H1 (cell line): ENCODE results near the gene TAF11L4. TPM values are rescaled to one million over a fixed set of nuclear protein-coding genes. Genes with fewer than 3 reads are reported as not detected.

Source experiments
- CTCF ChIA-PET: fragments of 300-600 bp; sonication (Branson Sonifier 250); formaldehyde crosslinking; loops from one replicate; lab custom pipeline; 2021; ENCODE audit not compliant: partially characterized antibody; lab: Charles Lee
- POLR2A ChIA-PET: fragments of 300-600 bp; sonication (Branson Sonifier 250); formaldehyde crosslinking; loops from one replicate; lab custom pipeline; 2021; ENCODE audit warnings: inconsistent platforms; ENCODE audit not compliant: partially characterized antibody; lab: Charles Lee
- DNase-seq, 2 experiments: peaks; one replicate each; pipeline versions ENCODE4 v3.0.0 to v3.0.0-alpha.2; 2010 to 2022; ENCODE audit warnings: low spot score in 2 of 2, low read depth in 1 of 2, mixed read lengths in 1 of 2
- FAIRE-seq: peaks from 2 replicates; lab custom pipeline; 2011; peaks lifted over from hg19 to GRCh38; lab: Jason Lieb, UNC
- H2AFZ ChIP-seq: 2 replicates; pipeline ENCODE4 v1.8.1; 2012; ENCODE audit warnings: low read length, inconsistent platforms
- H2AK5ac ChIP-seq: 2 replicates; pipeline ENCODE4 v1.6.1; 2013; ENCODE audit warnings: low read depth, low read length
- H2BK120ac ChIP-seq: replicated peaks from 2 replicates; pipeline ENCODE3; 2013; ENCODE audit warnings: low read depth, low read length, inconsistent platforms
- H2BK12ac ChIP-seq: 2 replicates; pipeline ENCODE4 v1.6.1; 2013; ENCODE audit warnings: low read depth, low read length
- H2BK15ac ChIP-seq: 2 replicates; pipeline ENCODE4 v1.6.1; 2013; ENCODE audit warnings: low read length
- H2BK20ac ChIP-seq: 2 replicates; pipeline ENCODE4 v1.6.1; 2013; ENCODE audit warnings: low read length
- H2BK5ac ChIP-seq: 2 replicates; pipeline ENCODE4 v1.6.1; 2013; ENCODE audit warnings: low read depth, low read length
- H3K14ac ChIP-seq: 2 replicates; pipeline ENCODE4 v1.6.1; 2013; ENCODE audit warnings: inconsistent platforms; ENCODE audit not compliant: insufficient read length
- H3K18ac ChIP-seq: 2 replicates; pipeline ENCODE4 v1.6.1; 2013; ENCODE audit warnings: low read length; ENCODE audit errors: extremely low read depth
- H3K23ac ChIP-seq: 2 replicates; pipeline ENCODE4 v1.6.1; 2013; ENCODE audit warnings: inconsistent platforms; ENCODE audit not compliant: insufficient read length
- H3K23me2 ChIP-seq: 2 replicates; pipeline ENCODE4 v1.6.1; 2013; ENCODE audit warnings: low read depth, low read length
- H3K27ac ChIP-seq: 2 replicates; pipeline ENCODE4 v1.6.1; 2011; ENCODE audit warnings: low read depth, low read length, inconsistent platforms
- H3K27me3 ChIP-seq, 4 experiments: replicated peaks in 1 of 4; 1 replicate in 1 of 4; 2 replicates in 3 of 4; pipeline versions ENCODE4 v1.6.1 to v1.8.1; 2011 to 2013; ENCODE audit warnings: low read length in 3 of 4, mild to moderate bottlenecking in 3 of 4, inconsistent platforms in 2 of 4, mixed read lengths in 2 of 4, moderate library complexity in 1 of 4; ENCODE audit not compliant: control insufficient read depth in 3 of 4, insufficient read depth in 3 of 4; ENCODE audit errors: extremely low read depth in 1 of 4
- H3K36me3 ChIP-seq, 4 experiments: 2 replicates each; pipeline versions ENCODE4 v1.6.1 to v1.8.1; 2011 to 2013; ENCODE audit warnings: mild to moderate bottlenecking in 4 of 4, low read length in 3 of 4, moderate library complexity in 2 of 4, control low read depth in 1 of 4, inconsistent platforms in 1 of 4; ENCODE audit not compliant: insufficient read depth in 4 of 4, control insufficient read depth in 2 of 4
- H3K4ac ChIP-seq: replicated peaks from 2 replicates; pipeline ENCODE3; 2013; ENCODE audit warnings: low read length, low read depth, mixed read lengths, inconsistent platforms; ENCODE audit not compliant: insufficient read length
- H3K4me1 ChIP-seq, 4 experiments: replicated peaks in 1 of 4; 1 replicate in 1 of 4; 2 replicates in 3 of 4; pipeline versions ENCODE4 v1.6.1 to v1.8.1; 2011 to 2013; ENCODE audit warnings: low read length in 3 of 4, inconsistent platforms in 2 of 4, mixed read lengths in 1 of 4; ENCODE audit not compliant: insufficient read depth in 4 of 4, control insufficient read depth in 3 of 4
- H3K4me2 ChIP-seq, 2 experiments: 2 replicates each; pipeline versions ENCODE4 v1.6.1 to v1.8.1; 2011 to 2013; ENCODE audit warnings: low read depth in 2 of 2, low read length in 2 of 2, control low read depth in 1 of 2, inconsistent platforms in 1 of 2, mild to moderate bottlenecking in 1 of 2; ENCODE audit not compliant: insufficient read depth in 1 of 2
- H3K4me3 ChIP-seq, 4 experiments: fragments of 200-600, 300-600 bp in 1 of 4; sonication (generic), shearing (Covaris generic), sonication (Bioruptor Twin) in 1 of 4; 2 replicates each; pipeline versions ENCODE4 v1.5.1 to v1.8.1; 2011 to 2016; ENCODE audit warnings: low read length in 4 of 4, low read depth in 3 of 4, control low read depth in 2 of 4, inconsistent platforms in 2 of 4, mild to moderate bottlenecking in 2 of 4, mixed read lengths in 1 of 4, moderate library complexity in 1 of 4; ENCODE audit not compliant: insufficient read depth in 2 of 4; ENCODE audit errors: extremely low read depth in 1 of 4
- H3K56ac ChIP-seq: replicated peaks from 2 replicates; pipeline ENCODE3; 2013; ENCODE audit warnings: low read depth, mild to moderate bottlenecking, mixed read lengths, low read length, inconsistent platforms; ENCODE audit not compliant: insufficient read length
- H3K79me1 ChIP-seq: 2 replicates; pipeline ENCODE4 v1.6.1; 2013; ENCODE audit warnings: low read depth, low read length, control low read depth
- H3K79me2 ChIP-seq, 2 experiments: 2 replicates each; pipeline versions ENCODE4 v1.6.1 to v1.8.1; 2012 to 2013; ENCODE audit warnings: low read length in 2 of 2, mild to moderate bottlenecking in 2 of 2, inconsistent platforms in 1 of 2; ENCODE audit not compliant: insufficient read depth in 2 of 2, control insufficient read depth in 1 of 2
- H3K9ac ChIP-seq, 4 experiments: replicated peaks in 1 of 4; 1 replicate in 1 of 4; 2 replicates in 3 of 4; pipeline versions ENCODE4 v1.6.1 to v1.8.1; 2011 to 2013; ENCODE audit warnings: low read depth in 3 of 4, low read length in 3 of 4, control low read depth in 2 of 4, mild to moderate bottlenecking in 2 of 4, moderate library complexity in 2 of 4, inconsistent platforms in 1 of 4; ENCODE audit errors: extremely low read depth in 1 of 4
- H3K9me3 ChIP-seq, 2 experiments: 2 replicates each; pipeline versions ENCODE4 v1.6.1 to v1.8.1; 2012 to 2013; ENCODE audit warnings: mild to moderate bottlenecking in 2 of 2, moderate library complexity in 2 of 2, control low read depth in 1 of 2, inconsistent platforms in 1 of 2, low read depth in 1 of 2, low read length in 1 of 2, mixed read lengths in 1 of 2; ENCODE audit not compliant: insufficient read depth in 2 of 2
- H4K20me1 ChIP-seq, 2 experiments: replicated peaks in 1 of 2; 2 replicates each; pipeline versions ENCODE3 to v1.8.1; 2011 to 2013; ENCODE audit warnings: inconsistent platforms in 2 of 2, low read length in 2 of 2, mild to moderate bottlenecking in 1 of 2; ENCODE audit not compliant: insufficient read depth in 2 of 2, control insufficient read depth in 1 of 2
- H4K5ac ChIP-seq: 2 replicates; pipeline ENCODE4 v1.6.1; 2013; ENCODE audit warnings: low read length, low read depth, mixed read lengths, inconsistent platforms; ENCODE audit not compliant: insufficient read length
- H4K8ac ChIP-seq: 2 replicates; pipeline ENCODE4 v1.8.0; 2013; ENCODE audit warnings: mild to moderate bottlenecking, moderate library complexity, low read length, inconsistent platforms; ENCODE audit not compliant: insufficient read depth; ENCODE audit errors: extremely low read depth
- H4K91ac ChIP-seq: replicated peaks from 2 replicates; pipeline ENCODE3; 2013; ENCODE audit warnings: low read length, mixed read lengths, inconsistent platforms; ENCODE audit not compliant: insufficient read length
- BCL11A ChIP-seq, 2 experiments: IDR thresholded peaks; one replicate each; pipeline ENCODE4 v1.6.1; 2011; ENCODE audit warnings: low read depth in 2 of 2, low read length in 2 of 2, mild to moderate bottlenecking in 2 of 2
- EP300 ChIP-seq, 2 experiments: IDR thresholded peaks; 1 replicate in 1 of 2; 2 replicates in 1 of 2; pipeline ENCODE4 v1.6.1; 2011 to 2012; ENCODE audit warnings: low read depth in 2 of 2, low read length in 2 of 2, mild to moderate bottlenecking in 2 of 2, borderline replicate concordance in 1 of 2, inconsistent platforms in 1 of 2, moderate library complexity in 1 of 2
- JUN ChIP-seq: IDR thresholded peaks from 2 replicates; pipeline ENCODE4 v1.6.1; 2011; ENCODE audit warnings: low read depth, mild to moderate bottlenecking, improper control_type of control experiment, low read length
- KDM1A ChIP-seq: fragments of 200-600, 300-600 bp; sonication (generic); IDR thresholded peaks from 2 replicates; pipeline ENCODE4 v1.7.1; 2016; ENCODE audit warnings: mild to moderate bottlenecking, low read length, borderline replicate concordance
- MAFK ChIP-seq: IDR thresholded peaks from 2 replicates; pipeline ENCODE4 v1.6.1; 2012; ENCODE audit warnings: low read depth, mild to moderate bottlenecking, improper control_type of control experiment, low read length
- SIRT6 ChIP-seq: IDR thresholded peaks from one replicate; pipeline ENCODE4 v1.7.1; 2012; ENCODE audit warnings: low read length, inconsistent platforms
- SIX5 ChIP-seq: IDR thresholded peaks from 2 replicates; pipeline ENCODE4 v1.6.1; 2011; ENCODE audit warnings: mild to moderate bottlenecking, low read depth, low read length
- WGBS, 2 experiments: shearing (Covaris generic) in 1 of 2; methylation state at CpG; one replicate each; pipeline versions ENCODE4 v1.1.6 to v1.1.7; 2013 to 2015; ENCODE audit warnings: low lambda C conversion rate in 2 of 2, mixed read lengths in 2 of 2, inconsistent platforms in 1 of 2, low coverage in 1 of 2, missing lambda C conversion rate in 1 of 2; ENCODE audit not compliant: insufficient replicate concordance in 2 of 2, insufficient coverage in 1 of 2, insufficient read length in 1 of 2; ENCODE audit errors: extremely low coverage in 1 of 2, missing lambda C conversion rate in 1 of 2; 5-methylcytosine and 5-hydroxymethylcytosine counted together
- polyA plus RNA-seq, 7 experiments: library from polyadenylated mRNA; depleted of rRNA in 3 of 7; stranded (reverse) in 5 of 7; unstranded in 2 of 7; fragments of >200 nt in 5 of 7; fragments of 200-250 nt in 2 of 7; gene quantifications; 1 replicate in 5 of 7; 2 replicates in 1 of 7; 4 replicates in 1 of 7; pipeline versions ENCODE4 v1.2.1 to v1.2.3, GENCODE V29; 2011 to 2013; ENCODE audit warnings: missing spikeins in 2 of 7, mixed read lengths in 2 of 7
- total RNA-seq: library from RNA; stranded (reverse); fragmentation: NEBNext Ultra II Directional; extraction: Animal tissue kit (Norgen Biotek cat#: 25700); gene quantifications from 2 replicates; pipeline ENCODE4 v1.2.1, GENCODE V29; 2021
- TF ChIP-seq, protein P1 (sequence below), 3 experiments: IDR thresholded peaks; 1 replicate in 2 of 3; 2 replicates in 1 of 3; pipeline versions ENCODE4 v1.5.1 to v1.6.1; 2011; ENCODE audit warnings: low read length in 3 of 3, mild to moderate bottlenecking in 3 of 3, inconsistent platforms in 2 of 3, low read depth in 1 of 3, moderate library complexity in 1 of 3; ENCODE audit not compliant: insufficient read depth in 1 of 3; ENCODE audit errors: control extremely low read depth in 1 of 3
- TF ChIP-seq, protein P2 (sequence below): IDR thresholded peaks from 2 replicates; pipeline ENCODE4 v1.6.1; 2011; ENCODE audit warnings: low read length, improper control_type of control experiment

TAF11L4 gene
- total and polyA plus RNA-seq, 2 of the 8 experiments (the other 6 are each of a cell fraction or from before 2014, with no cell fraction given), result not detected

DNA sequence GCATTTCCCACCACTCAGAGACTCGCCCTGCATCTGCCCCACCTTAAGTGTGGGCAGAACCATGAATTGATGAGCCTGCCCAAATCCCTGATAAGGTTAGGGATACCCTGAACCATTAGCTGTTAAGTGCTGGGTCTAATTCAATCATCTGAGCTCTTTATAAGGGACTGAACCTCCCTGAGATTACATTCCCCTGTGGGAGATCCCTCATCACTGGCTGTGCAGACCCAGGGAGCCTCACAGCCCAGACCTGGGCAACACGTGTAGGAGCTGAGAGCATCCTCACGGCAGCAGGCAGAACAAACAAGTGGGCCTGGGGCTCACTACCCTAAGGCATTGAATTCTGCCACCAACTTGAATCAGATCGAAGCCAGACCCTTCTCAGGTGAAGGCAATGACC lies 24.2 kb upstream of the TAF11L4 start:
- 93% methylated on average over 4 of the region's 4 CpGs; no CpG with 5 or more reads in 1 of the 2 experiments for WGBS, 2 experiments
- Histone ChIP-seq H3K9ac (no peak overlapping the region), H3K36me3 (no peaks in the 10 kb centered on the region), H4K20me1 (no peaks in the 10 kb centered on the region), H2BK5ac (no peak overlapping the region), H3K4ac (no peak overlapping the region), H2BK20ac (no peak overlapping the region), H4K5ac (no peak overlapping the region), H3K14ac (no peak overlapping the region), H3K79me2 (no peaks in the 10 kb centered on the region), H2AK5ac (no peak overlapping the region), H3K9me3 (no peaks in the 10 kb centered on the region), H3K56ac (no peak overlapping the region), H2BK120ac (no peak overlapping the region), H3K4me1 (peaks cover 0 to 4% (median 0%) of the 10 kb centered on the region in 4 experiments; a peak in 1 of 7 replicates), H2BK15ac (no peak overlapping the region), H3K23me2 (no peaks in the 10 kb centered on the region), H3K18ac (no peak overlapping the region), H3K4me2 (no peak overlapping the region), H2BK12ac (no peak overlapping the region), H3K27ac (no peak overlapping the region), H3K27me3 (no peaks in the 10 kb centered on the region), H4K91ac (no peak overlapping the region), H3K4me3 (no peak overlapping the region), H3K79me1 (no peaks in the 10 kb centered on the region), H3K23ac (no peak overlapping the region), H4K8ac (no peak overlapping the region), H2AFZ (no peak overlapping the region)
- POLR2A ChIA-PET, result no interaction called here
- FAIRE-seq (no peak), DNase-seq (no peak)
- CTCF ChIA-PET, result interaction anchor here (0.6 kb wide), 1 partner anchor 1007 kb away, joined by 3 read pairs; no protein-coding TSS in a partner anchor
- TF ChIP-seq JUN, result no peak
- no peak for TF ChIP-seq KDM1A
- no peak for TF ChIP-seq BCL11A (IDR thresholded peaks at IDR 0.05; ENCODE audit: low read depth in 2 of 2, low read length in 2 of 2)
- TF ChIP-seq, protein P1, sequence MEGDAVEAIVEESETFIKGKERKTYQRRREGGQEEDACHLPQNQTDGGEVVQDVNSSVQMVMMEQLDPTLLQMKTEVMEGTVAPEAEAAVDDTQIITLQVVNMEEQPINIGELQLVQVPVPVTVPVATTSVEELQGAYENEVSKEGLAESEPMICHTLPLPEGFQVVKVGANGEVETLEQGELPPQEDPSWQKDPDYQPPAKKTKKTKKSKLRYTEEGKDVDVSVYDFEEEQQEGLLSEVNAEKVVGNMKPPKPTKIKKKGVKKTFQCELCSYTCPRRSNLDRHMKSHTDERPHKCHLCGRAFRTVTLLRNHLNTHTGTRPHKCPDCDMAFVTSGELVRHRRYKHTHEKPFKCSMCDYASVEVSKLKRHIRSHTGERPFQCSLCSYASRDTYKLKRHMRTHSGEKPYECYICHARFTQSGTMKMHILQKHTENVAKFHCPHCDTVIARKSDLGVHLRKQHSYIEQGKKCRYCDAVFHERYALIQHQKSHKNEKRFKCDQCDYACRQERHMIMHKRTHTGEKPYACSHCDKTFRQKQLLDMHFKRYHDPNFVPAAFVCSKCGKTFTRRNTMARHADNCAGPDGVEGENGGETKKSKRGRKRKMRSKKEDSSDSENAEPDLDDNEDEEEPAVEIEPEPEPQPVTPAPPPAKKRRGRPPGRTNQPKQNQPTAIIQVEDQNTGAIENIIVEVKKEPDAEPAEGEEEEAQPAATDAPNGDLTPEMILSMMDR (IDR thresholded peaks at IDR 0.05; ENCODE audit: control extremely low read depth in 1 of 3, insufficient read depth in 1 of 3, low read depth in 1 of 3, low read length in 3 of 3), result no peak
- no peak for TF ChIP-seq SIRT6
- TF ChIP-seq EP300 (IDR thresholded peaks at IDR 0.05; ENCODE audit: borderline replicate concordance in 1 of 2, low read depth in 2 of 2, low read length in 2 of 2), result no peak
- no peak for TF ChIP-seq SIX5
- TF ChIP-seq, protein P2, sequence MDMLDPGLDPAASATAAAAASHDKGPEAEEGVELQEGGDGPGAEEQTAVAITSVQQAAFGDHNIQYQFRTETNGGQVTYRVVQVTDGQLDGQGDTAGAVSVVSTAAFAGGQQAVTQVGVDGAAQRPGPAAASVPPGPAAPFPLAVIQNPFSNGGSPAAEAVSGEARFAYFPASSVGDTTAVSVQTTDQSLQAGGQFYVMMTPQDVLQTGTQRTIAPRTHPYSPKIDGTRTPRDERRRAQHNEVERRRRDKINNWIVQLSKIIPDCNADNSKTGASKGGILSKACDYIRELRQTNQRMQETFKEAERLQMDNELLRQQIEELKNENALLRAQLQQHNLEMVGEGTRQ, result no peak
- no peak for TF ChIP-seq MAFK
